Keratinocyte (primary cell): ENCODE measurements around the gene ITIH3. TPM values are rescaled to one million over a fixed set of nuclear protein-coding genes. Genes with fewer than 3 reads are reported as not detected.

Experiments used
- DNase-seq: peaks from one replicate; pipeline ENCODE4 v3.0.0-alpha.2; 2011; ENCODE audit warnings: low read depth, missing footprints, low spot score
- FAIRE-seq: peaks from 2 replicates; lab custom pipeline; 2011; peaks lifted over from hg19 to GRCh38; lab: Jason Lieb, UNC
- H2AFZ ChIP-seq: 2 replicates; pipeline ENCODE4 v1.6.0; 2012; ENCODE audit warnings: low read length, control low read depth, inconsistent platforms; ENCODE audit not compliant: control insufficient read depth
- H3K27ac ChIP-seq: 2 replicates; pipeline ENCODE4 v1.5.1; 2011; ENCODE audit warnings: low read length; ENCODE audit not compliant: control insufficient read depth, insufficient read depth
- H3K27me3 ChIP-seq: 3 replicates; pipeline ENCODE4 v1.6.0; 2011; ENCODE audit warnings: low read length; ENCODE audit not compliant: control insufficient read depth, insufficient read depth; ENCODE audit errors: extremely low read depth
- H3K36me3 ChIP-seq, 2 experiments: 2 replicates in 1 of 2; 3 replicates in 1 of 2; pipeline ENCODE4 v1.5.1; 2011; ENCODE audit warnings: low read length in 2 of 2, mild to moderate bottlenecking in 1 of 2; ENCODE audit not compliant: control insufficient read depth in 2 of 2, insufficient read depth in 2 of 2; ENCODE audit errors: extremely low read depth in 1 of 2
- H3K4me1 ChIP-seq: 3 replicates; pipeline ENCODE4 v1.5.1; 2011; ENCODE audit warnings: low read length; ENCODE audit not compliant: control insufficient read depth, insufficient read depth; ENCODE audit errors: extremely low read depth
- H3K4me2 ChIP-seq: 3 replicates; pipeline ENCODE4 v1.6.0; 2011; ENCODE audit warnings: low read depth, low read length; ENCODE audit not compliant: control insufficient read depth, insufficient read depth; ENCODE audit errors: extremely low read depth
- H3K4me3 ChIP-seq, 3 experiments: fragments of 200-600 bp in 1 of 3; sonication (generic) in 1 of 3; 2 replicates in 2 of 3; 3 replicates in 1 of 3; pipeline ENCODE4 v1.5.1; 2011 to 2016; ENCODE audit warnings: low read length in 3 of 3, mild to moderate bottlenecking in 3 of 3, control low read depth in 2 of 3, inconsistent platforms in 1 of 3, low read depth in 1 of 3, mixed read lengths in 1 of 3, mixed run types in 1 of 3, moderate library complexity in 1 of 3; ENCODE audit not compliant: control insufficient read depth in 2 of 3, insufficient read depth in 2 of 3; ENCODE audit errors: extremely low read depth in 1 of 3
- H3K79me2 ChIP-seq: 2 replicates; pipeline ENCODE4 v1.6.0; 2012; ENCODE audit warnings: low read length; ENCODE audit not compliant: control insufficient read depth, insufficient read depth
- H3K9ac ChIP-seq: 3 replicates; pipeline ENCODE4 v1.6.0; 2011; ENCODE audit warnings: low read length; ENCODE audit not compliant: control insufficient read depth, insufficient read depth; ENCODE audit errors: extremely low read depth
- H3K9me1 ChIP-seq: 3 replicates; pipeline ENCODE4 v1.6.0; 2011; ENCODE audit warnings: low read length; ENCODE audit not compliant: control insufficient read depth, insufficient read depth; ENCODE audit errors: extremely low read depth
- H3K9me3 ChIP-seq: 2 replicates; pipeline ENCODE4 v1.5.1; 2012; ENCODE audit warnings: low read depth, low read length; ENCODE audit not compliant: control insufficient read depth
- H4K20me1 ChIP-seq: 3 replicates; pipeline ENCODE4 v1.6.0; 2011; ENCODE audit warnings: low read length; ENCODE audit not compliant: control insufficient read depth, insufficient read depth; ENCODE audit errors: extremely low read depth
- CTCF ChIP-seq, 3 experiments: IDR thresholded peaks in 1 of 3; conservative IDR thresholded peaks in 1 of 3; optimal IDR thresholded peaks in 1 of 3; 2 replicates in 2 of 3; 3 replicates in 1 of 3; pipeline versions ENCODE3 to v1.5.1; 2011; ENCODE audit warnings: low read length in 3 of 3, mild to moderate bottlenecking in 3 of 3, moderate library complexity in 2 of 3, control low read depth in 1 of 3, inconsistent platforms in 1 of 3; ENCODE audit not compliant: insufficient read depth in 2 of 3; ENCODE audit errors: extremely low read depth in 1 of 3
- EZH2 ChIP-seq: IDR thresholded peaks from one replicate; pipeline ENCODE4 v1.6.1; 2012; ENCODE audit warnings: inconsistent platforms, mild to moderate bottlenecking, low read length, moderate library complexity
- dilution Hi-C: fragments of 300-500 bp; cut with MboI; formaldehyde crosslinking; loops from one replicate; pipeline ENCODE4 v1.7.0; 2020; ENCODE audit warnings: low sequenced_read_pairs; ENCODE audit not compliant: extremely low pct_ligation_motif_present
- polyA plus RNA-seq, 5 experiments: library from polyadenylated mRNA; depleted of rRNA in 3 of 5; stranded (reverse) in 3 of 5; stranded (forward) in 1 of 5; unstranded in 1 of 5; fragments of >200 nt; gene quantifications; 1 replicate in 1 of 5; 2 replicates in 3 of 5; 3 replicates in 1 of 5; pipeline versions ENCODE4 v1.2.1 to v1.2.3, GENCODE V29; 2011 to 2012; ENCODE audit warnings: missing spikeins in 2 of 5, low read depth in 1 of 5, low replicate concordance in 1 of 5

The ITIH3 gene
- polyA plus RNA-seq, 1 donor (not counting 4 experiments of a cell fraction or from before 2014, with no cell fraction given) = not detected

DNA sequence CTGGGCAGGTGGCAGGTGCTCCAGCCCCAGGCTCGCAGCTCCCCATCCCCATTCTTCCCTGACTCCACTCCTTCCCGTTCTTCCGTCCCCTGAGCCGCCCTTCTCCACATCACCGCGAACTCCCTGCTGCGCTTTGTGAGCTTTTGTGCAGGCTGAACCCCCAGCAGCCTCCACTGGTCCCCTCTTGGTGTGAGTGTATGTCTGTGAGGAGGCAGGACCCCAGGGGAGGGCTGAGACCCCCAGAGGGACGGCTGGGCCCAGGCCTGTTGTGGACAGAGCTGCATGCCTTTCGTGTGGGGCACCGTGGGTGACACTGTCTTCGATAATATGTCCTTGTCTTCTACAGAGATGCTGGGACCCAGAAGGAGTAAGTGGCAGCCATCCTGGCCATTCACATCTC, 7.3 kb upstream of the ITIH3 start:
- no peak for FAIRE-seq
- Histone ChIP-seq H3K79me2 (no peaks in the 10 kb centered on the region), H3K27ac (no peak overlapping the region), H3K36me3 (no peaks in the 10 kb centered on the region), H3K4me2 (no peak overlapping the region), H4K20me1 (no peaks in the 10 kb centered on the region), H3K27me3 (peaks cover 17% of the 10 kb centered on the region), H3K9me1 (no peaks in the 10 kb centered on the region), H3K9me3 (no peaks in the 10 kb centered on the region), H3K4me1 (no peaks in the 10 kb centered on the region), H3K9ac (no peak overlapping the region), H3K4me3 (no peak overlapping the region), H2AFZ (no peak overlapping the region)
- dilution Hi-C loops = no loop called here
- no peak for TF ChIP-seq CTCF (optimal IDR thresholded peaks at IDR 0.05 in 1 of 3, IDR thresholded peaks at IDR 0.05 in 1 of 3, conservative IDR thresholded peaks at IDR 0.05 in 1 of 3; ENCODE audit: extremely low read depth in 1 of 3, insufficient read depth in 2 of 3, low read length in 3 of 3)
- no peak for TF ChIP-seq EZH2
- no peak for DNase-seq

- Histone ChIP-seq H3K4me2 (no peak overlapping the region), H4K20me1 (no peaks in the 10 kb centered on the region), H3K27ac (no peak overlapping the region), H2AFZ (no peak overlapping the region), H3K9me3 (no peaks in the 10 kb centered on the region), H3K9me1 (no peaks in the 10 kb centered on the region), H3K79me2 (no peaks in the 10 kb centered on the region), H3K27me3 (peaks cover 19% of the 10 kb centered on the region), H3K4me1 (no peaks in the 10 kb centered on the region), H3K9ac (no peak overlapping the region), H3K36me3 (no peaks in the 10 kb centered on the region), H3K4me3 (no peak overlapping the region)
- no peak for DNase-seq
- TF ChIP-seq EZH2 (no peak), CTCF (optimal IDR thresholded peaks at IDR 0.05 in 1 of 3, IDR thresholded peaks at IDR 0.05 in 1 of 3, conservative IDR thresholded peaks at IDR 0.05 in 1 of 3; ENCODE audit: extremely low read depth in 1 of 3, insufficient read depth in 2 of 3, low read length in 3 of 3) (no peak)
- dilution Hi-C loops = no loop called here
- FAIRE-seq = no peak
Measured at GRCh38 chr3:52787672-52788625, 6.6 kb upstream of the ITIH3 start.
